GM19397 (cell line): ENCODE measurements around the gene KCNN3.

Source experiments
- ATAC-seq: cut with Tn5 transposase; IDR thresholded peaks from one replicate; pipeline ENCODE4 v1.9.1; 2021; ENCODE audit warnings: mild to moderate bottlenecking, moderate library complexity; ENCODE audit not compliant: unreplicated experiment

Gene KCNN3

DNA sequence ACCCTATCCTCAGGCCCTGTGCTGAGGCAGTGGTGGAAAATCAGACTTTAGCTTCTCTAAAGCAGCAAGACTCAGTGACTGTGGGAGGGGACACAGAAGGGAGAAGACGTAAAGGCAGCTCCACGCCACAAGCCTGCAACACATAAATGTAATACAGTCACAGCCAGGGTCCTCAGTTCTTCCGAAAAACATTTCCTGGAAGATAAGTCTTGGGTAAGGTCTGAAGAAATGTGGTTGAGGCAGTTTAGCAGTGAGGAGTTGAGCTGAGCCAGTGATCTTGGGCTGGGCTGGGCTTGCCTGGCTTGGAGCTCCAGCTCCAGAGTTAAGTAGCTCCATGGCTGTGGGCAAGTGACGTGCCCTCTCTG is 134.3 kb downstream of the KCNN3 start:
- ATAC-seq: no peak

DNA sequence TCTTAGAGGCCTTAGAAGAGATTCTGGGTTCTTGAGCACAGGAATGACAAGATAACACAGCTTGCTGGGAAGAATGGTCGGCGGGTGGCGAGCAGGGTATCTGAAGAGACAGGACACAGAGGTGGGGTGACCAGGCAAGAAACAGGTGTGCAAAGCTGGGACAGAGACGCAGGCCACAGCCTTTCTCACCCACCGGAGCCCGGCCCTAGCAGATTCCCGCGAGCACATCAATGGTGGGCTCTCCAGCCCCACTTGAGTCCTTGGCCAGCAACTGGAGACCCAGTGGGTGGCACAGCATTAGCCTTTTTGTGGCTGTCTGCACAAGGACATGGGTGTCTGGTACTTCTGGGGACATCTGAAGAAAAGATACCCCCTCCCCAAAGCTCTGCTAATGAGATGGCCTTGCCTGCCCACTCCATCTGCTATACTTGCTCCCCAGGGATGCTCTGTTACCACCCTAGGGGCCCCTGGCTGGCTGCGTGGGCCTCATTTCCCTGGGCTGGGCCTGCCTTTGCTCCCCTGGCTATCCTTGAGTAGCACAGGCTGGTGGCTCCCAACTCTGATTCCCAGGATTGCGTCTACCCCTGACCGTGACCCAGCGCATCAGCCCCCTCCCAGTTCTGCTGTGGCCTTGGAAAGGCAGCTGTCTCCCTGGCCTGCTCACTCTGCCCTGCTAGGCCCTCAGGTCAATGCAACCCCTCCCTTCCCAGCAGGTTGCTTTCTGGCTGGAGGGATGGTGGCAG is 134.8 kb downstream of the KCNN3 start:
- no peak for ATAC-seq

DNA sequence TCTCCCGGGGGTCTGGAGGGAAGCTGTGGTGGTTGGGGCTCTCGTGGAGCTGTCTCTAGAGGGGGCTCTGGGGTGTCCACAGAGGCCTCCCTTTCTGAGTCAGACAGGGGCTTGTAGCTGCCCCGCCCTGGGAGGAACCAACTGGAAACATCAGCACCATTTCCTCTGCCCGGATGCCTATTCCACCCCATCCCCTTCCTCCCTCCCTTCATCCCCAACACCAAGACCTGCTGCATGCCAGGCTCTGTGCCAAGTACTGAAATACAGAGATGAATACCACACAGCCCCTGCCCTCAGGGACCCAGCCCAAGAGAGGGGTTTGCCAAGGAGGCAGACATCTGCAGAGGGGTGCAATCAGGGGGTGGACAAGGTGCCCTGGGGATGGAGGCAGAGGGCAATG is 136.5 kb downstream of the KCNN3 start:
- no peak for ATAC-seq

- no peak for ATAC-seq
Observed at GRCh38 chr1:154730986-154731489, 139.0 kb downstream of the KCNN3 start.

DNA sequence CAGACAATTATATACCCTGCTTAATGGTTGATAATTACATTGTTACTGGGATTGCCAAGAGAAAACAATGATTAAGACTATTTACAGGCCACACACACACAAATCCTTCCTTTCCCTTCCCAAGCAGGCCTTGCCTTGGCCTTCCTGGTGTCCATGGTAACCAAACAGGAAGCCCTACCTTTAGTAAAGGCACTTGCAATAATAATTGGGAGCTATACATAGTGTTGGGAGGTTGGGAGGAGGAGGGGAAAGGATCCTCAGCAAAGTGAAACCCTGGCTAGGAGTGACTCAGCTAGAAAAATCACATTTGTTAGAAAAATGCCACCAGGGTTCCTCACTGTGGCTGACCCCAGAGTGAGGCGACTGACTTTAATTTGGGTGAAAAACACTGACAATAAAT is 139.8 kb downstream of the KCNN3 start:
- no peak for ATAC-seq

DNA sequence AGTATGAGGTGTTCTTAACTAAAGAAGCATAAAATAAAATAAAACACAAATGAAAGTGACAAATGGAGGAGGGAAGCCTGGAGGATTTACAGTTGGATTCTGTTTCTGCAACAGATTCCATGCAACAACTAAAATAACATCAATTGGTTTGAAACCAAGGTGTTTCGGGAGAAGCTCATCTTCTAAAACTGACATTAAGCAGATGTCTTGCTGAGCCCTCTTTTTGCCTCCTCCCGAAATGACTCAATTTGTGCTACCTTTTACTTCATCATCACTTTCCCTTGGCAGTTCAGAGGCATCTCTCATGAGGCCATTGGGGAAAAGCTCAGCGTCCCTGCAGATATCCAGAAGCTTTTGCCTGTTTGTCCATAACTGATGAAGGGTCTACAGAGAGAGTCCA is 140.5 kb downstream of the KCNN3 start:
- ATAC-seq: no peak

GRCh38 chr1:154729031-154729442 is 141.0 kb downstream of the KCNN3 start:
- no peak for ATAC-seq

GRCh38 chr1:154726896-154727753 is 143.0 kb downstream of the KCNN3 start:
- no peak for ATAC-seq

DNA sequence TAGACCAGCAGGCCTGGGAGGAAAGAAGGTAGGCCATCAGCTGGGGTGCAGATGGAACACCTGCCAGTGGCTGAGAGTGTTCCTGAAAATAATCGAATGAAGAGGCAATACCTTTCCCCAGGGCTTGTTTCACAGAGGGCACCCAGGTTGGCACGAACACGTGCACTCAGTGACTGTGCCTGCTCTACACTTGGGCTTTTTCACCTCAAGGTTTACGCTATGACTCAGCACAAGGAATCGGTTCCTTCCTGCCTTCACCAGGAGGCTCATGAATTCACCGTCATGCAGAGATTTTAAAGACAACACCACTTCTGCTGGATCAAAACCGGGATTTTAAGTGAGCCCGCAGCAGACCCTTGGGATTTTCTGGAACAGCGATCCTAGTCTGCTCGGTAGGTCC is 143.6 kb downstream of the KCNN3 start:
- no peak for ATAC-seq

DNA sequence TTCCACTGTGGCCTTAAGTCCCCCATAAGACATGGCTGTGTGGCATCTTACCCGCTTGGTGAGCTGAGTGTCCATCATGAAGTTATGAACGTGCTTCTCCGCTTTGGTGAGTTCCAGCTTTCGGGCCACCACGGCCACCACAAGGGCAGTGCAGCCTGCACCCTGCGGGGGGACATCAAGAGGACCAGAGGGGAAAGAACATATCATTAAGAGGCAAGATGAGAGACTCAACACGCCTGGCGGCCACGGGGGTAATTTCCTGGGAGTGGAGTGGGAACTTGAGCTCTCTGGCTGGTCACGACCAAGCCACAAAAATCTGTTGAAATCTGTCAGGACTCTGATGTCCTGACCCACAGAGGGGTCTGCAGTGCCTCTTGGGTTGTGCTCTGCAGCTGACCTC is 144.2 kb downstream of the KCNN3 start:
- no peak for ATAC-seq

GRCh38 chr1:154720328-154721297 is 149.5 kb downstream of the KCNN3 start:
- ATAC-seq: no peak

DNA sequence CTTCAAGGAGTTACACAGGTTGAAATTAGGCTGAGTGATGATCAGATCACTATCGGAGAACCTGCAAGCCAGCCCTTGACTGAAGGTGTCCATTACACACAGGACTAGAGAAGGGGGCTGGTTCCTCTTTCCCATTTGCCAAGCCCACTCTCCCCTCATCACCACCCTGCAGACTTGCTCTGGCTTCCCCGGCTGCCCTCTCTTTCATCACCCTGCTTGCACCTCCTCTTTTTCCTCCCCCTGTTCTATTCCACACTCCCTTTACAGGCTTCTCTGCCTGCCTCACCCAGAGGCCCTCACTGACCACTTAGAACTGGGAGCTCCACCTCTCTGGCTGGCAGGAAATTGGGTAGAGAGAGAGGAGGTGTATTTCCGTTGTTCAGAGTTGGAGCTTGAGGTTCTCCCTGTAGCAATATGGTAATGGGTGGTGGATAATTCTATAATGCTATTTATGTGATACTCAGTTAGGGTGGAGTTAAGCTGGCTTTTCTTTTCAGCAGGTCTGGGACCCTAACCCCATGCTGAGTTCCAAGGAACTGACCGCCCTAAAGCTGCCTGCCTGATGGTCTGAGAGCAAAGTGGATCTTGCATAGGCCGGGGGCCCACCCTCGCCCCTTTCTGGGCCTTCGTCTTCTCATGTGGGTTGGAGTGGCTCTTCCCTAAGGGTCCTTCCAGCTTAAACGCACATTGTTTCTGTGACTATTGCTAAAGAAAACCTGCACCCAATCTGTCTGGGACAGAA is 150.3 kb downstream of the KCNN3 start:
- no peak for ATAC-seq

- ATAC-seq: no peak
Observed at GRCh38 chr1:154718566-154718965, 151.5 kb downstream of the KCNN3 start.

DNA sequence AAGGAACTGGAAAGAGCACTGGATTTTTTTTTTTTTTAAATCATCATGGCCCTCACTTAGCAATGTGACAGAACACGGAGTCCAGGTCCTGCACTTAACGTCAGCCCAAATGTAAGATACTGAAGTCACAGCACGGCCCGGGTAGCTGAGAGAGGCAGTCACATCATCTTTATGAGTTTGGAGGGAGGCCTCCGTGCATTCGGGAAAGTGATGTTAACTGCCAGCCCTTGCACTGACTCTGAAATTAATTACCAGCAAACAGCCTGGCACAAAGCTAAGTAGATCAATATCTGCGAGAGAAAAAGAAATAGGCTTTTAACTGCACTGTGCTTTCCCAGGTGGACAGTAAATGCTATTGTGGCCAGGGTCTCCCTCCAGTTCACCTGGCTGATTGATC is 152.6 kb downstream of the KCNN3 start:
- no peak for ATAC-seq

- ATAC-seq: no peak
Observed at GRCh38 chr1:154716614-154717527, 153.2 kb downstream of the KCNN3 start.

GRCh38 chr1:154716011-154716410 is 154.1 kb downstream of the KCNN3 start:
- no peak for ATAC-seq

GRCh38 chr1:154715385-154715784 is 154.7 kb downstream of the KCNN3 start:
- ATAC-seq: no peak

DNA sequence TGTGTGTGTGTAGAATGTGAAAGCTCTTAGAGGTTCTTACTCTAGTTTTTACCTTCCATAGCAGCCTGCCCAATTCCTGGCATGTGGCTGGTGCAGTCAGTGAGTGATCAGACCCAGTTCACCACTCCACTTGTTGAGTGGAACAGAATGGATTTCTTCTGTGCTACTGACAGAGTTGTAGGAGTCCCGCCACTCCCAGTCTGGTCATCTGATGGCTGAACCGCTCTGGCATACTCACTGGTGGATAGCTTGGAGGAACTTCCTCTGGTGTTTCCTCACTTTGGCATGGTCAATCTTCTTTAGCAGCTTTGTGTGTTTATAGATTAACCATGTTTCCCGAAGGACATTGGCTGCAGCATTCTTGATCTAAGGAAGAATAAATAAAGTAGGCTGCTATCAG is 155.4 kb downstream of the KCNN3 start:
- ATAC-seq: no peak

DNA sequence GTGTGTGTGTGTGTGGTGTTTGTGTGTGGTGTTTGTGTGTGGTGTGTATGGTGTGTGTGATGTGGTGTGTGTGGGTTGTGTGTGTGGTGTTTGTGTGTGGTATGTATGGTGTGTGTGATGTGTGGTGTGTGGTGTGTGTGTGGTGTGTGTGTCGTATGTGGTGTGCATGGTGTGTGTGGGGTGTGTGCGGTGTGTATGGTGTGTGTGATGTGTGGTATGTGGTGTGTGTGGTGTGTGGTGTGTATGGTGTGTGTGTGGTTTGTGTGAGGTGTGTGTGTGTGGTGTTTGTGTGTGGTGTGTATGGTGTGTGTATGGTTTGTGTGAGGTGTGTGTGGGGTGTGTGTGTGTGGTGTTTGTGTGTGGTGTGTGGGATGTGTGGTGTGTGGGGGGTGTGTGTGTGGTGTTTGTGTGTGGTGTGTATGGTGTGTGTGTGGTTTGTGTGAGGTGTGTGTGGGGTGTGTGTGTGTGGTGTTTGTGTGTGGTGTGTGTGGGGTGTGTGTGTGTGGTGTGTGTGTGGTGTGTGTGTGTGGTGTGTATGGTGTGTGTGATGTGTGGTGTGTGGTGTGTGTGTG is 155.9 kb downstream of the KCNN3 start:
- ATAC-seq: no peak
